ENCODE data around the gene MACROD2.

DNA sequence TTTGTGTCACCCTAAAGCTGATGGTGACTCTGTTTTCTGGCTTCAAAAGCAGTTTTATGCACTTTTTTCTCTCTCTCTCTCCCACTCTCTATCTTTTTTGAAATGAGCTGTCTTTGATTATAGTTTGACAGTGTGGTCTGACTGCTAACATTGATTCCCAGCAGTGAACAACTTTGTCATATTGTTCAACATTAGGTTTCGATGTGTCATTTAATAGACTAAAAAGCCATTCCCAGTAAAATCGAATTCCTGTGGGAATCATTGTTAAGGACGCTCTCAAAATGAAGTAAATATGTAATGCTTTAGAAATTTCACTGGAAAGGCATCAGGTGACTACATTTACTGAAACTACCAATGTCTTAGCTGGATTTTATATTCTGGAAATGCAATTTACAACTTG lies 412.0 kb downstream of the MACROD2 start:
- TF ChIP-seq, protein P1, sequence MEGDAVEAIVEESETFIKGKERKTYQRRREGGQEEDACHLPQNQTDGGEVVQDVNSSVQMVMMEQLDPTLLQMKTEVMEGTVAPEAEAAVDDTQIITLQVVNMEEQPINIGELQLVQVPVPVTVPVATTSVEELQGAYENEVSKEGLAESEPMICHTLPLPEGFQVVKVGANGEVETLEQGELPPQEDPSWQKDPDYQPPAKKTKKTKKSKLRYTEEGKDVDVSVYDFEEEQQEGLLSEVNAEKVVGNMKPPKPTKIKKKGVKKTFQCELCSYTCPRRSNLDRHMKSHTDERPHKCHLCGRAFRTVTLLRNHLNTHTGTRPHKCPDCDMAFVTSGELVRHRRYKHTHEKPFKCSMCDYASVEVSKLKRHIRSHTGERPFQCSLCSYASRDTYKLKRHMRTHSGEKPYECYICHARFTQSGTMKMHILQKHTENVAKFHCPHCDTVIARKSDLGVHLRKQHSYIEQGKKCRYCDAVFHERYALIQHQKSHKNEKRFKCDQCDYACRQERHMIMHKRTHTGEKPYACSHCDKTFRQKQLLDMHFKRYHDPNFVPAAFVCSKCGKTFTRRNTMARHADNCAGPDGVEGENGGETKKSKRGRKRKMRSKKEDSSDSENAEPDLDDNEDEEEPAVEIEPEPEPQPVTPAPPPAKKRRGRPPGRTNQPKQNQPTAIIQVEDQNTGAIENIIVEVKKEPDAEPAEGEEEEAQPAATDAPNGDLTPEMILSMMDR (IDR thresholded peaks at IDR 0.05): no peak
- TF ChIP-seq POLR2A (IDR thresholded peaks at IDR 0.05): no peak

All from body of pancreas (tissue), 4 donors.